Right lung (tissue), 5 donors: ENCODE data around the gene GAL3ST3. TPM values are rescaled to one million over a fixed set of nuclear protein-coding genes. Genes with fewer than 3 reads are reported as not detected.

ENCODE experiments used
- DNase-seq, 2 donors: peaks; one replicate each; pipeline ENCODE4 v3.0.0-alpha.2; 2013
- polyA plus RNA-seq, 5 donors: library from polyadenylated mRNA; unstranded; fragments of 120-200 nt; gene quantifications; one replicate each; pipeline versions ENCODE4 v1.2.1 to v1.2.3, GENCODE V29; 2013; ENCODE audit warnings: inconsistent platforms in 1 of 5, low replicate concordance in 1 of 5; ENCODE audit not compliant: insufficient read length in 5 of 5, insufficient read depth in 1 of 5

Gene GAL3ST3
- polyA plus RNA-seq, 5 donors = 0.18 to 0.24 (median 0.19) TPM

DNA sequence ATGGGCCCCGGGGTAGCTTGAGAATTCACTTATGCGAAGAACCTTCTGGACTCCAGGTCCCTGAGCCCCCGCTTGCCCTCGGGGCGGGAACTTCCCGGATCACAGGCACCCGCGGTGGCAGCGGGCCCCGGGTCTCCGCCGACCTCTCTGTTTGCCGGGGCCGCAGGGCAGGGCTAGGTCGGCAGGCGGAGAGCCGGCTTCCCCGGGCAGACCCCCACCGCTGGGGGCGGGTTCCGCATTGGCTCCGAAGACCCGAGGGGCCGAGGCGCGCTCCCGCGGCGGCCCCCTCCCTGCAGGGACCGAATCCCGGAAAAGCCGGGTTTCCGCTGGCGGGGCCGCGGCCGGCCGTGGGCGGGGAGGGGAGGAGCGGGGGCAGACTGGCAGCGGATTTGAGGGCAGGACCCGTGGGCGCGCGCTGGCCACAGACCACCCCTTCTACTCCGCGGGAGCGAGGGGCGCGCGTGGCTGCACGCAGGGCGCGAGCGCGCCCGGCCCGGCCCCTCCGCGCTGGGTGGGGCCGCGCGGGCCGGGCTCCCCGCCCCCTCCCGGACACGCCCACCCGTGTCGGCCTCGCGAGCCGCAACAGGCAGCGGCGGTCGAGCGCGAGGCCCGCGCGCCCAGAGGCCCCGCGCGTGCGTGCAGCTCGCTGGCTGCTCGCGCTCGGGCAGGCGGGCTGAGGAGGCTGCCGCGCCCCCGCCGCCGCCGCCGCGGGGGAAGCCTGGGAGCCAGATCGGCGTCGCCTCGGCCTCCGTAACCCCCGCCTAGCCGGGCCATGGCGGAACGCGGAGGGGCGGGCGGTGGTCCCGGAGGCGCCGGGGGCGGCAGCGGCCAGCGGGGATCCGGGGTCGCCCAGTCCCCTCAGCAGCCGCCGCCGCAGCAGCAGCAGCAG is 21.0 kb upstream of the GAL3ST3 start, which contains the start of gene PACS1:
TSS of gene PACS1 (plus strand) at position 558 of the 889 bp plus-strand sequence. CDS start at position 773, 215 bp downstream.
- DNase-seq = peak; percentile 70 to 76

DNA sequence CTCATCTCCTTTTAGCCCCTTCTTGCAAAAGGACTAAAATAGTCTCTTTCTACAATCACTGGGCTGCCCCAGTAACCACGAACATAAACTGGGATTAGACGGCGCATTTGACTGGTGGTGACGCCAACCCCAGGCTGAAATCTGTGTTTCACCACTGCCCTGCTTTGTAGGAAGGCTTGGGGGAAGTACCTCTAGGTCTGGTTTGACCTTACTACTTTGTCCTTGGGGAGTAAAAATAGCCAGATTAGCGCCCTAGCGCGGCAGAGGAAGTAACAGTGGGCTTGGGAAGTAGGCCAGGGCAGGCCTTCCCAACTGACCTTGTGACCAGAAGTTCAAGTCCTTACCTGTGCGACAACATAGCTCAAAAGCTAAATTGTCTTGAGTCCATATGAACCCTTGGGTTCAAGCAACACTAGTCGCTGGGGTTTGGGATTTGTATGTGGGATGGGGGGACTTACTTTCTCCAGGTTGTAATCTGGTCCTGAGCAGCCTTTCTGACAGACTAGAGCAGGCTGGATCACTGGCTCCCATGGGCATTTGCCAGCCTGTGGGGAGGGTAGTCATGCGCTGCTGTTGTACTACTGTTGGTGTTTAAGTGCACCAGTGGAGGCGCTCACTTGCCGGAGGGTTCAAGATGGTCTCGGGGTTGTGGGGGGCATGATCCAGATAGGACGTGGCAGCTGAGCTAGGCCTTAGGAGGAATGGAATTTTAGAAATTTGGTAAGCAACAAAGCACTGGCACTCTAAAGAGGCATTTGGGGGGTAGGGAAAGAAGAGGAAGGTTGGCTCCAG is 20.2 kb upstream of the GAL3ST3 start:
- DNase-seq = no peak

DNA sequence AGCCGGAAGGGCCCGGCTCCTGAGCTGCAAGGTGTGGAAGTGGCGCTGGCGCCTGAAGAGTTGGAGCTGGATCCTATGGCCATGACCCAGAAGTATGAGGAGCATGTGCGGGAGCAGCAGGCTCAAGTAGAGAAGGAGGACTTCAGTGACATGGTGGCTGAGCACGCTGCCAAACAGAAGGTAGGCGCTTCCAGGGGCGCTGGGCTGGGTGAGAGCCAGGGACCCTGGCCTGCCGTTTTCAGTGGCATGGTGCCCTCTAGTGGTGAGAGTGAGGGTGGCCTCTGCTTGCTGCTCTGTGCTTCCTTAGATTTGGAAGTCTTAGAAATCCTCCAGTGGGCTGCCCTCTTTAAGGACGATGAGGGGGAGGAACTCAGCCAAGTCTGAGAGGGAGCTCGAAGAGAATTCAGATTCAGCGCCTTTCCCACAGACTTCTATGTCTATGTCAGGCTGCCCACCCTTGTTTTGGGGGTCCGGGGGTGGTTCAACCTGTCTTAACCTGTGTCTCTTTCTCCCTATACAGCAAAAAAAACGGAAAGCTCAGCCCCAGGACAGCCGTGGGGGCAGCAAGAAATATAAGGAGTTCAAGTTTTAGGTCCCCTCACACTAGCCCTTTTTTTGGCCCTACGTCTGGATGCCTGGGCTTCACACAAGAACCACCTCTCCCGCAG is 19.3 kb upstream of the GAL3ST3 start:
- DNase-seq = peak in 1 of 2 donors; percentile 60

DNA sequence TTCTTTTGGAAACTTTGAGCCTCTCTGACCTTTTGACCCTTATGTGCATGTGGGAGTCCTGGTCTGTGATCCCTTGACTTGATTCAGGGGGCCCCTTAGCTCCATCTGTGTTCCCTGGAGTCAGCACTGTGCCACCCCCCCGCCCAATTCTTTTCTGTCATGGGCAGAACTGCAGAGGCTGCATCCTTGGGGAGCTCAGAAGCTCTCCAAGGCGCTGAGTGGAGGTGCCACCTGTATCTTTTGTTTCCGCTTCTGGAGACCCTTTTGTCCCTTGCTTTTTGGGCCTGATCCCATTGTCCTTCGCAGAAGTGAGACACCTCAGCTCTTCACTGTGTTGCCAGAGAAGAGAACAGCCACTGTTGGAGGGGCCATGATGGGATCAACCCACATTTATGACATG is 18.7 kb upstream of the GAL3ST3 start:
- no peak for DNase-seq

DNA sequence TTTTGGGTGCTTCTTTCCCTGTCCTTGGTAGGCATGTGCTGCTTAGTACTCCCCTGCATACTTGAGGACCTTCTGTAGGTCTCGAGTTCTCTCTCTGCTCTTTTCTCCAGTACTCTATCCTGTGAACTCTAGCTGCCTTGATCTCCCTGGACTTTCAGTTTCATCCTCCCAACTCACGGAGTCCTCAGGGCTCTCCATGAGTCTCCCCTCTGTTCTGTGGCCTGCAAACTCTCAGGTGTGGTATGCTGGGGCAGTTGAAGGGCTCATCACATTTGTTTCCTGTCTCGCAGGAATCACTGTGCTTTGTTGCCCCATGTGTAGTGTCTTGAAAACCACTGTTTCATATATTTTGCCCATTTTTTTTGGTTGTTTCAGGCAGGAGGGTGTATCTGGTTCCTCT is 17.8 kb upstream of the GAL3ST3 start:
- DNase-seq = no peak

DNA sequence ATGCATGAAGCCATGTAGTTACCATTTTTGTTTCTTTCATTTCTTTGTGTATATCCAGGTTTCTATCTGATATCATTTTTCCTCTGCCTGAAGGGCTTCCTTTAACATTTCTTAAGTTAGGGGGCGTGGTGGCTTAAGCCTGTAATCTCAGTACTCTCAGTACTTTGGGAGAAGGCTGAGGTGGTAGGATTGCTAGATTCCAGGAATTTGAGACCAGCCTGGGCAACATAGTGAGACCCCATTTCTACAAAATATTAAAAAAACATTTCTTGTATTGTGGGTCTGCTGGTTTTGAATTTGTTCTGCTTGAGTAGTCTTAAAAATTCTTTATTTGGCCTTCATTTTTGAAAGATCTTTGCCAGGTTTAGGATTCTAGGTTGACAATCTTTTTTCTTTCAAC is 15.6 kb upstream of the GAL3ST3 start:
- DNase-seq = no peak

DNA sequence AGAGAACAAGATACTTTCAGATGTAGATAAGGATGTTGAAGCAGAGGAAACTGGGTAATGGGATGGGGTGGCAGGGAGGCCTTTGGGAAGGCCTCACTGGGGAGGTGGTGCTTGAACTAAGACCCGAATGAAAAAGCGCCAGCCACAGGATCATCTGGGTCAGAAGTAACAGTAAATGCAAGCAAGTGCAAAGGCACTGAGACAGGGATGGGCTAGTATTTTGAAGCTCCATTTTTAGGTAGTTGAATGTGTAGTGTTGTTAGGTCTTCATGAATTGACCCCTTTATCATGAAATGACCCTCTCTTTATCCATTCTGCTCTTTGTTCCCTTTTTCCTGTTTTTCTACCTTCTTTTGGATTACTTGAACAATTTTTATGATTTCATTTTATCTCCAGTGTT is 14.9 kb upstream of the GAL3ST3 start:
- DNase-seq = no peak

DNA sequence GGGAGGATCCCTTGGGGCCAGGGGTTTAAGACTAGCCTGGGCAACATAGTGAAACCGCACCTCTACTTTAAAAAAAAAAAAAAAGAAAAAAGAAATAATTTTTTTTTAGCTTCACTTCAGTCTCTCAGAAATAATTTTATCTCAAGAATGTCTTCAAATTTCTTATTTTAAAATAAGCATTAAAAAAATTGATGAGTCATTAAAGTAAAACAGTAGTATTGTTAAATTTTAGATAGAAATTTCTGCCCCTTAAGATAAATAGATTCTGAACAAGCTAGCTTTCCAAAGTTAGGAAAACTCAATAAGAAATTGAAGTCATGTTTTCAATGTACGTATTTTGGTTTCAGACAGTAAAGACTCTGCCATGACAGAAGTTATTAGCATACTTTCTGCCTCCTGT is 13.4 kb upstream of the GAL3ST3 start:
- no peak for DNase-seq

DNA sequence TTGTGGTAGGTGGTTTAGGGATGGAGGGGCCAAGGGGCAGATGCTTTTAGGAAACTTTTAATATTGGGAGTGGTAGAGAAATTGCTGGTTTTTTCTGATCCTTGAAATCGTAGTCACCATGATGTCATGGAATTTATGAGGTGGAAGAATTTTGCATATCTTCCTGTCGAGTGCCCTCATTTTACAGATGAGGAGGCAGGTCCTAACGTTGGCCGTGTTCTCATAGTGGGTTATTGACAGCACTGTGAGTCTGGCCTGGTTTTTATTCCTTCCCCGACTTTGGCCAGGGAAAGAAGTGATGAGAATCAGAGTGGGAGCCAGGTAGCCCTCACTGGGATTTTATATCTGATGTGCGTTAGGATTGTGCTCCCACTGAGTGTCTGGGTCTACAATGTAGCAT is 12.3 kb upstream of the GAL3ST3 start:
- DNase-seq = no peak

DNA sequence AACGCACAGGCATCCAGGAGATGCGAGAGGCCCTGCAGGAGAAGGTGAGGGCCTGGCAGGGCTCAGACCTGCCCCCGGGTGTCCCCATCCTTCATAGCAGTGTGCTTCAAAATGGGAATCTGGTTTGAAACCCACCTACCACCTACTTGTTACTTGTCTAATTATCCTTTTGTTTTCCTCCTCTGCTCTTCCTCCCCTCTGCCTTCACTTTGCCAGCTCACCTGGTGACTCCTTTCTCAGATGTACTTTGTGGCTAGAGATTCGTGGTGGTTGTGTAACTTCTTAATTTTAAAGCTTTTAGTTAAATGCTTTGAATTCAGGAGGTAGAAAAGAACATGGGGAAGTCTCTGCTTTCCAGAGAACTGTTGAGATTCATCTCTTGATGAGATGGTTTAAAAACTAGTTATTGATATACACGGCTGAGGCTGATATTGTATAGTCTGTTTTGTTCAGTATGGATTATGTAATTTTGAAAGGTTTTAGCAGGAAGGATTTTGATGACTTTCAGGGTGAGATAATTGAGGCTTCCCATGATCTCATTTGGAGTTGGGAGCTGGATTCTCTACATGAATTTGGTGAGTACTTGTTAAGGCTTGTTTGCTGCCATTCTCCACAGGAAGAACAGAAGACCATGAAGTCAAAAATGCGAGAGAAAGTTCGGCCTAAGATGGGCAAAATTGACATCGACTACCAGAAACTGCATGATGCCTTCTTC is 11.2 kb upstream of the GAL3ST3 start:
- DNase-seq = no peak

DNA sequence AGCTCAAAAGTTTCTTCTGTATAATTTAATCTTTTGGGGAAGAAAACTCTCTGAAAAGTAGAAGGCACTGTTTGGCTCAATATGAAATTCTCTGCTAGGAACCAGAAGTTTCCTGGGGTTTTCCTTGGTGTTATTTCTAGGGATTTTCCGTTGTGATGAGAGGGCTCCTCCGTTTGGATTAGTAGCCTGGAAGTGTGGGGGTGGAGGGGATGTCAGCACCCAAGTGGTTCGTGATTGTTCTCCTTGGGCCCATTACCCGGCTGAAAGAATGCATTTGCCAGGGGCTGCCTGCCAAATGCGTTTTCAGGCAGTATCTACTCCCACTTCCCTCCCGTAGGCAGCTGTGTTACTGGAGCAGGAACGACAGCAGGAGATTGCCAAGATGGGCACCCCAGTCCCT is 7.5 kb upstream of the GAL3ST3 start:
- DNase-seq = no peak

DNA sequence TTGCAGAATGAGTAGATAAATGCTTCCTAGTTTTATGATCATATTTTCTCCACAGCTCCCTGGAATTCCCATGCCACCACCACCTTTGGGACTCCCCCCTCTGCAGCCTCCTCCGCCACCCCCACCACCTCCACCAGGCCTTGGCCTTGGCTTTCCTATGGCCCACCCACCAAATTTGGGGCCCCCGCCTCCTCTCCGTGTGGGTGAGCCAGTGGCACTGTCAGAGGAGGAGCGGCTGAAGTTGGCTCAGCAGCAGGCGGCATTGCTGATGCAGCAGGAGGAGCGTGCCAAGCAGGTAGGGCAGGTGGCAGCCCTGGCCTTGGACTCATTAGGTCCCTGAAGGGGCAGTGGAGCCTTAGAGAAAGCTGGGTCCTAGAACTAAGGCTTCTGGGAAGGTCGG is 6.1 kb upstream of the GAL3ST3 start:
- no peak for DNase-seq

DNA sequence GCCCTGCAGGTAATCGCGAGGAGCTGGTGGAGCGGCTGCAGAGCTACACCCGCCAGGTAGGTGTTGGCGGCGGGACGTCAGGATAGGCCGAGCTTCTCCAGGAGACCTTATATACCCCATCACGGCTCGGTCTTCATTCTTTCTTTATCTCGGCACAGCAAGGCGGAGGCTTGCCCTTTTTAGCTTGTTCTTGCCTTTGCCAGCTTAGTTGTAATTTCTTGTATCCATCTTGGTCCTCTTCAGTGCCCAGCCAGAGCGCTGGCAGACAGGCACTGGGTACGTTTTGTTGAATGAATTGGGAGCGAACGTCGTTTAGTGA is 3.7 kb upstream of the GAL3ST3 start:
- DNase-seq = no peak

DNA sequence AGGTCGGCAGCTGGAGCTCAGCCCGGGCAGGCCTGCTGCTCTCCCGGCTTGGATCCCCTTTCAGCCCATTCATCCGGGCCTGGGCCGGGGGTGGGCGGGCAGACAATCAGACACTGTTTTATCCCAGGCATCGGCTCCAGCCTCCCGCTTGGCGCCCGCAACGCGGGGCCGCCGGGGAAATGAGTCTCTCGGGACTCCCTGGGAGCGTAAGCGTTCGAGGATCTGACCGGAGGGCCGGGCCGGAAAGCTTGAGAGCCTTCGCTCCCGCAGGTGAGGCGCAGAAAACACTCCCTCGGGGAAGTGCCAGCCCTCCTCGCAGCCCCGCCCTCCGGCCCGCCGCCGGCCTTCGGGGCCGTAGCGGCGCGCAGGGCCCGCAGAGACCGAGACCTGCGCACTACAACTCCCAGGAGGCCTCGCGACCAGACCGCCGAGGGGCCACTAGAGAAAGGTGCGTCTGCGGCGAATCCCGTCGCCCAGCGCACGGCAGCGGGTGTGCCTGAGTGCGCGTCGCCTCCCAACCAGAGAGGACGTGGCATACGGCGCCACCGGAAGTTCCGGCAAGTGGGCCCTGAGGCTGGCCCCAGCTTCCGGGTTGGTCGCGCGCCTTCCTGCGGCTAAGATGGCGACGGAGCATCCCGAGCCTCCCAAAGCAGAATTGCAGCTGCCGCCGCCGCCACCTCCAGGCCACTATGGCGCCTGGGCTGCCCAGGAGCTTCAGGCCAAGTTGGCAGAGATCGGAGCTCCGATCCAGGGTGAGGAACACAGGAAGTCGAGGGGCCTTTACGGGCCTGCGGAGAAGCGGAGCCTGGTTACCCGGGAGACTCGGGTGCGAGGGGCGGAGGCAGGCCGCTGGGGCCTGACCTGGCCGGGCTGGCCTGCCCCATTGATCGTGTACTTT is 3.1 kb upstream of the GAL3ST3 start, which contains the start of gene SF3B2:
TSS of gene SF3B2 (plus strand) at position 599 of the 898 bp plus-strand sequence. CDS start at position 620, 21 bp downstream.
- peak; percentile 98 for DNase-seq

DNA sequence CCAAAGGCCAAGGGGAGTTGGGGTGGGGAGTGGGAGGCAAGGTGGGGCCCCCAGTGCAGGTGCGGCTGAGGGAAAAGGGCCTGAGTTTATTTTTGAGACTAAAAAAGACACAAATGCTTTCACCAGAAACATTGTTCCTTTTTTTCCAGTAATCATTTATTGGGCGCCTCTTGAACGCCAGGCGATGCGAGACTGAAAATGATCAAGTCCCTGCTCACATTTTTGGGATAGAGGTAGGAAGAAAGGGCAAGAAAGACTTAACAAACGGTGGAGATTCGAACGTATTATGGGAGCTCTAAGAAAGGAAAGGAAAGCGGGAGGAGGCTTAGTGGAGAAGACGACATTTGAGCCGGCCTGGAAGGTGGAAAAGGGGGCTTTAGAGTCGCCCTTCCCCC is 2.4 kb upstream of the GAL3ST3 start:
- no peak for DNase-seq

DNA sequence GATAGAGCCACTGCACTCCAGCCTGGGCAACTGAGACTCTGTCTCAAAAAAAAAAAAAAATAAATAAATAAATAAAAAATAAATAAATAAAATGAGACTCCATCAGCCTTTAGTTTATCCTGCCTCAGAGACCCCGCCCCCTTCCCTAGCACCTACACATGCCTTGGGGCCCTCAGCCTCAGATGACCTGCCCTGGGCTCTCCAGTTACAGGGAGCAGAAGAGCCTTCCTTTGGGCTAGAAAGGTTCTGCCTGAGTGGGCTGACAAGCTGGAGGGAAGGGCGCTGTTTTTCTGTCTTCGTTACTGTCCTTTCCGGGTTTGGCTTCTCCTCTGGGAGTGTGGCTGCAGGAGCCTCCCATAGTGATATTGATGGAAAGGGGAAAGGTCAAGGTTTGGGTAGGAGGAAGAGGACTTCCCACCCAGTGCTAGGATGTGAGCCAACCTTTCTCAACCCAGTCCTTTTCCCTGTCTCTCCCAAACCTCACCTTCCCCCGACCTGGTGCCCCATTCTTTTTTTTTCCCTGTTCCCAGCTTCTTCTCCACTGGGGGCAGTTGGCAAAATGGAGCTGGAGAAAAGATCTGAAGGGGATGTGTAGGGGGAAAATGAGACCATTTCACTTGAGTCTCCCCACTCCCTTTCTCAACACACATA is 1.7 kb upstream of the GAL3ST3 start:
- DNase-seq = no peak

DNA sequence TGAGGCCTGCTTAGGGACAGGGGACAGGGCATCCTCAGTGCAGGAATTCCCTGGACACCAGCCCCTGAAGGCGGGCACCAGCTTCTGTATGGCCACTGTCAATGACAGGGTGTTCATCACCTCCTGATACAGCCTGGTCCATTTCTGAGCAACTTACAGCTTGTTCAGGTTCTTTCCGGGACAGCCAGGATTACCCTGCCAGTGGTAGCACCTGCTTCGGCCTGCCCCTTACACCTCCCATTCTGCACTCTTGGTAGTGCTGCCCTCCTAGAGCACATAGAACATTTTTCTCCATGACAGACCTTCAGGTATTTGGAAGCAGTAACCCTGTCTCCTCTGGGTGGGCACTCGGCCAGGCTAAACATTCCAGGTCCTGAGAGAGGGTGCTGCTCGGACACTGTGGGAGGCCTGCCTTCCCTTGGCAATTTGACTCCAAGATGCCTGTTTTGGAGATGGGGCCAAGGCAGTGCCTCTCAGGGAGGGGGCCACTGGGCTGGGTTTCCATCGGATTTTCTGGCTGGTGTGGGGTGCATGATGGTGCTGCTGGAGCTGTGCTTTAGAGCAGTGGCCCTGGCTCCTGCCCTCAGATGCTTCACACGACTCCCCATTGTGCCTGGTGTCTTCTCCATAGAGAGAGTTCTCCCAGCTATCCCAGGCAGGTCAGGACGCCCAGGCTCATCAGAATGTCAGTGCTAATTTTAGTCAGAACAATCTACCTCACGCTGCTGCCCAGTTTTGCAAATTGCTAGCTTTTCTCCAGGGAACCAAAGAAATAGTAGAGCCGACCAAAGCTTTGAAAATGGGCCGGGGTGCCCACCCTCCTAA is 1.2 kb downstream of the GAL3ST3 start:
- DNase-seq = no peak

DNA sequence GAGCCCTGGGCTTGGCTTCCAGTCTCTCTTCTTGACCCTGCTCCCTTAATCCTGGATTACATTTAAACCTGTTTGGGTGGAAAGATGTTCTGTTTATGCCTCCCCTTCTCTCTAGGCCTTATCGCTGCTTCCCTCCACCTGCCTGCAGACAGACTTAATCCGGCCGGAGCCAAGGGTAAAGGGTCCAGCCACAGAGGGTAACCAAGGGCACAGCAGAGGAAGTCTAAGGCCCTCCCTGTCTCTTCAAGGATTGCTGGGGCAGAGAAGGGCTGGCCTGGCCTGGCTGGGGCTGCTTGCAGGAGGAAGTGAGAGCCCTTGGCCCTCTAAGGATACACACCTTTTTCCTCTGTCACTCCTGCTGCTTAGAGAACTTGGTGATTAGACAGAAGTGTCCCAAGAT is 2.1 kb downstream of the GAL3ST3 start:
- DNase-seq = no peak

DNA sequence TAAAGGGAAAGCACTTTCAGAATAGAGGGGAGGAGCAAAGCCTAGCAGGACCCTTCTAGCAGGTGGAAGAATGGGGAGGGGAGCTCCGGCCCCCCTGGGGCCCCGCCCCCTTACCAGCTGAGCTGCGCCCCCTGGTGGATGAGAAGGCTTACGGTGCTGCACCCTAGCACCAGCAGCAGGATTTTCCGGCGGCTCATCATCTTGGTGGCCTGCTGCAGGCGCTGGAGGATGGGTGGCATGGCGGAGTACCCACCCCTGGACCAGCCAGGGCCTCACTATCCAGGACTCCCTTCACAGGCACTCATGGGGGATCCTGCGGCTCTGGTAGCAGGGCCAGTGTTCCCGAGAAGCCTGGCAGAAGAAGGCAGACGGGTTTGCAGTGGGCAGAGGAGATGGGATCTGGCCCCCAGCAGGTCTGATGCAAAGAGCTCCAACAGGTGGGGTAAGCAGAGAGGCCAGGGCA is 3.8 kb downstream of the GAL3ST3 start:
- peak; percentile 39 to 52 for DNase-seq
